ENCODE data around the gene ADIG.

Gene ADIG

GRCh38 chr20:38545771-38546170 is 35.2 kb upstream of the ADIG start:
- no peak overlapping the region for H3K27ac Mint-ChIP-seq
- H3K4me1 Mint-ChIP-seq: no peaks in the 10 kb centered on the region
- no peak overlapping the region for H3K4me3 Mint-ChIP-seq
- H3K9me3 Mint-ChIP-seq: no peaks in the 10 kb centered on the region
- no peak for TF ChIP-seq CTCF (IDR thresholded peaks at IDR 0.05; ENCODE audit: unreplicated experiment in 3 of 3)
- peaks cover 69% of the 10 kb centered on the region for H3K36me3 Mint-ChIP-seq (ENCODE audit: low read depth)
- H3K27me3 Mint-ChIP-seq (ENCODE audit: low read depth): no peaks in the 10 kb centered on the region

- no peaks in the 10 kb centered on the region for H3K4me1 Mint-ChIP-seq
- H3K36me3 Mint-ChIP-seq (ENCODE audit: low read depth): peaks cover 52% of the 10 kb centered on the region
- no peaks in the 10 kb centered on the region for H3K9me3 Mint-ChIP-seq
- H3K27ac Mint-ChIP-seq: no peak overlapping the region
- TF ChIP-seq CTCF (IDR thresholded peaks at IDR 0.05; ENCODE audit: unreplicated experiment in 3 of 3): no peak
- H3K4me3 Mint-ChIP-seq: no peak overlapping the region
- H3K27me3 Mint-ChIP-seq (ENCODE audit: low read depth): no peaks in the 10 kb centered on the region
Measured at GRCh38 chr20:38547288-38548085, 33.5 kb upstream of the ADIG start.

- no peaks in the 10 kb centered on the region for H3K27me3 Mint-ChIP-seq (ENCODE audit: low read depth)
- no peaks in the 10 kb centered on the region for H3K4me1 Mint-ChIP-seq
- no peak overlapping the region for H3K27ac Mint-ChIP-seq
- H3K4me3 Mint-ChIP-seq: no peak overlapping the region
- TF ChIP-seq CTCF (IDR thresholded peaks at IDR 0.05; ENCODE audit: unreplicated experiment in 3 of 3): no peak
- no peaks in the 10 kb centered on the region for H3K9me3 Mint-ChIP-seq
- peaks cover 44% of the 10 kb centered on the region for H3K36me3 Mint-ChIP-seq (ENCODE audit: low read depth)
Measured at GRCh38 chr20:38548356-38549083, 32.5 kb upstream of the ADIG start.

- Mint-ChIP-seq H3K9me3 (no peaks in the 10 kb centered on the region), H3K4me3 (no peak overlapping the region), H3K4me1 (no peaks in the 10 kb centered on the region)
Measured at GRCh38 chr20:38550274-38550673, 30.7 kb upstream of the ADIG start.

GRCh38 chr20:38551056-38551626 is 29.9 kb upstream of the ADIG start:
- TF ChIP-seq CTCF (IDR thresholded peaks at IDR 0.05; ENCODE audit: unreplicated experiment in 3 of 3): no peak
- H3K4me1 Mint-ChIP-seq: no peaks in the 10 kb centered on the region
- no peaks in the 10 kb centered on the region for H3K27me3 Mint-ChIP-seq (ENCODE audit: low read depth)
- no peaks in the 10 kb centered on the region for H3K9me3 Mint-ChIP-seq
- H3K4me3 Mint-ChIP-seq: no peak overlapping the region
- H3K36me3 Mint-ChIP-seq (ENCODE audit: low read depth): peaks cover 45% of the 10 kb centered on the region
- no peak overlapping the region for H3K27ac Mint-ChIP-seq

More at GRCh38 chr20:38550274-38550673, 30.7 kb upstream of the ADIG start:
- Mint-ChIP-seq H3K27ac (no peak overlapping the region), H3K36me3 (ENCODE audit: low read depth) (peaks cover 51% of the 10 kb centered on the region), H3K27me3 (ENCODE audit: low read depth) (no peaks in the 10 kb centered on the region)
- no peak for TF ChIP-seq CTCF (IDR thresholded peaks at IDR 0.05; ENCODE audit: unreplicated experiment in 3 of 3)
